H1 (cell line): ENCODE measurements around the gene MAP2K5. TPM values are rescaled to one million over a fixed set of nuclear protein-coding genes. Genes with fewer than 3 reads are reported as not detected.

Experiments
- CTCF ChIA-PET: fragments of 300-600 bp; sonication (Branson Sonifier 250); formaldehyde crosslinking; loops from one replicate; lab custom pipeline; 2021; ENCODE audit not compliant: partially characterized antibody; lab: Charles Lee
- POLR2A ChIA-PET: fragments of 300-600 bp; sonication (Branson Sonifier 250); formaldehyde crosslinking; loops from one replicate; lab custom pipeline; 2021; ENCODE audit warnings: inconsistent platforms; ENCODE audit not compliant: partially characterized antibody; lab: Charles Lee
- DNase-seq, 2 experiments: peaks; one replicate each; pipeline versions ENCODE4 v3.0.0 to v3.0.0-alpha.2; 2010 to 2022; ENCODE audit warnings: low spot score in 2 of 2, low read depth in 1 of 2, mixed read lengths in 1 of 2
- FAIRE-seq: peaks from 2 replicates; lab custom pipeline; 2011; peaks lifted over from hg19 to GRCh38; lab: Jason Lieb, UNC
- H2AFZ ChIP-seq: 2 replicates; pipeline ENCODE4 v1.8.1; 2012; ENCODE audit warnings: low read length, inconsistent platforms
- H2AK5ac ChIP-seq: 2 replicates; pipeline ENCODE4 v1.6.1; 2013; ENCODE audit warnings: low read depth, low read length
- H2BK120ac ChIP-seq: replicated peaks from 2 replicates; pipeline ENCODE3; 2013; ENCODE audit warnings: low read depth, low read length, inconsistent platforms
- H2BK12ac ChIP-seq: 2 replicates; pipeline ENCODE4 v1.6.1; 2013; ENCODE audit warnings: low read depth, low read length
- H2BK15ac ChIP-seq: 2 replicates; pipeline ENCODE4 v1.6.1; 2013; ENCODE audit warnings: low read length
- H2BK20ac ChIP-seq: 2 replicates; pipeline ENCODE4 v1.6.1; 2013; ENCODE audit warnings: low read length
- H2BK5ac ChIP-seq: 2 replicates; pipeline ENCODE4 v1.6.1; 2013; ENCODE audit warnings: low read depth, low read length
- H3K14ac ChIP-seq: 2 replicates; pipeline ENCODE4 v1.6.1; 2013; ENCODE audit warnings: inconsistent platforms; ENCODE audit not compliant: insufficient read length
- H3K18ac ChIP-seq: 2 replicates; pipeline ENCODE4 v1.6.1; 2013; ENCODE audit warnings: low read length; ENCODE audit errors: extremely low read depth
- H3K23ac ChIP-seq: 2 replicates; pipeline ENCODE4 v1.6.1; 2013; ENCODE audit warnings: inconsistent platforms; ENCODE audit not compliant: insufficient read length
- H3K23me2 ChIP-seq: 2 replicates; pipeline ENCODE4 v1.6.1; 2013; ENCODE audit warnings: low read depth, low read length
- H3K27ac ChIP-seq: 2 replicates; pipeline ENCODE4 v1.6.1; 2011; ENCODE audit warnings: low read depth, low read length, inconsistent platforms
- H3K27me3 ChIP-seq, 4 experiments: replicated peaks in 1 of 4; 1 replicate in 1 of 4; 2 replicates in 3 of 4; pipeline versions ENCODE4 v1.6.1 to v1.8.1; 2011 to 2013; ENCODE audit warnings: low read length in 3 of 4, mild to moderate bottlenecking in 3 of 4, inconsistent platforms in 2 of 4, mixed read lengths in 2 of 4, moderate library complexity in 1 of 4; ENCODE audit not compliant: control insufficient read depth in 3 of 4, insufficient read depth in 3 of 4; ENCODE audit errors: extremely low read depth in 1 of 4
- H3K36me3 ChIP-seq, 4 experiments: 2 replicates each; pipeline versions ENCODE4 v1.6.1 to v1.8.1; 2011 to 2013; ENCODE audit warnings: mild to moderate bottlenecking in 4 of 4, low read length in 3 of 4, moderate library complexity in 2 of 4, control low read depth in 1 of 4, inconsistent platforms in 1 of 4; ENCODE audit not compliant: insufficient read depth in 4 of 4, control insufficient read depth in 2 of 4
- H3K4ac ChIP-seq: replicated peaks from 2 replicates; pipeline ENCODE3; 2013; ENCODE audit warnings: low read length, low read depth, mixed read lengths, inconsistent platforms; ENCODE audit not compliant: insufficient read length
- H3K4me1 ChIP-seq, 4 experiments: replicated peaks in 1 of 4; 1 replicate in 1 of 4; 2 replicates in 3 of 4; pipeline versions ENCODE4 v1.6.1 to v1.8.1; 2011 to 2013; ENCODE audit warnings: low read length in 3 of 4, inconsistent platforms in 2 of 4, mixed read lengths in 1 of 4; ENCODE audit not compliant: insufficient read depth in 4 of 4, control insufficient read depth in 3 of 4
- H3K4me2 ChIP-seq, 2 experiments: 2 replicates each; pipeline versions ENCODE4 v1.6.1 to v1.8.1; 2011 to 2013; ENCODE audit warnings: low read depth in 2 of 2, low read length in 2 of 2, control low read depth in 1 of 2, inconsistent platforms in 1 of 2, mild to moderate bottlenecking in 1 of 2; ENCODE audit not compliant: insufficient read depth in 1 of 2
- H3K4me3 ChIP-seq, 4 experiments: fragments of 200-600, 300-600 bp in 1 of 4; sonication (generic), shearing (Covaris generic), sonication (Bioruptor Twin) in 1 of 4; 2 replicates each; pipeline versions ENCODE4 v1.5.1 to v1.8.1; 2011 to 2016; ENCODE audit warnings: low read length in 4 of 4, low read depth in 3 of 4, control low read depth in 2 of 4, inconsistent platforms in 2 of 4, mild to moderate bottlenecking in 2 of 4, mixed read lengths in 1 of 4, moderate library complexity in 1 of 4; ENCODE audit not compliant: insufficient read depth in 2 of 4; ENCODE audit errors: extremely low read depth in 1 of 4
- H3K56ac ChIP-seq: replicated peaks from 2 replicates; pipeline ENCODE3; 2013; ENCODE audit warnings: low read depth, mild to moderate bottlenecking, mixed read lengths, low read length, inconsistent platforms; ENCODE audit not compliant: insufficient read length
- H3K79me1 ChIP-seq: 2 replicates; pipeline ENCODE4 v1.6.1; 2013; ENCODE audit warnings: low read depth, low read length, control low read depth
- H3K79me2 ChIP-seq, 2 experiments: 2 replicates each; pipeline versions ENCODE4 v1.6.1 to v1.8.1; 2012 to 2013; ENCODE audit warnings: low read length in 2 of 2, mild to moderate bottlenecking in 2 of 2, inconsistent platforms in 1 of 2; ENCODE audit not compliant: insufficient read depth in 2 of 2, control insufficient read depth in 1 of 2
- H3K9ac ChIP-seq, 4 experiments: replicated peaks in 1 of 4; 1 replicate in 1 of 4; 2 replicates in 3 of 4; pipeline versions ENCODE4 v1.6.1 to v1.8.1; 2011 to 2013; ENCODE audit warnings: low read depth in 3 of 4, low read length in 3 of 4, control low read depth in 2 of 4, mild to moderate bottlenecking in 2 of 4, moderate library complexity in 2 of 4, inconsistent platforms in 1 of 4; ENCODE audit errors: extremely low read depth in 1 of 4
- H3K9me3 ChIP-seq, 2 experiments: 2 replicates each; pipeline versions ENCODE4 v1.6.1 to v1.8.1; 2012 to 2013; ENCODE audit warnings: mild to moderate bottlenecking in 2 of 2, moderate library complexity in 2 of 2, control low read depth in 1 of 2, inconsistent platforms in 1 of 2, low read depth in 1 of 2, low read length in 1 of 2, mixed read lengths in 1 of 2; ENCODE audit not compliant: insufficient read depth in 2 of 2
- H4K20me1 ChIP-seq, 2 experiments: replicated peaks in 1 of 2; 2 replicates each; pipeline versions ENCODE3 to v1.8.1; 2011 to 2013; ENCODE audit warnings: inconsistent platforms in 2 of 2, low read length in 2 of 2, mild to moderate bottlenecking in 1 of 2; ENCODE audit not compliant: insufficient read depth in 2 of 2, control insufficient read depth in 1 of 2
- H4K5ac ChIP-seq: 2 replicates; pipeline ENCODE4 v1.6.1; 2013; ENCODE audit warnings: low read length, low read depth, mixed read lengths, inconsistent platforms; ENCODE audit not compliant: insufficient read length
- H4K8ac ChIP-seq: 2 replicates; pipeline ENCODE4 v1.8.0; 2013; ENCODE audit warnings: mild to moderate bottlenecking, moderate library complexity, low read length, inconsistent platforms; ENCODE audit not compliant: insufficient read depth; ENCODE audit errors: extremely low read depth
- H4K91ac ChIP-seq: replicated peaks from 2 replicates; pipeline ENCODE3; 2013; ENCODE audit warnings: low read length, mixed read lengths, inconsistent platforms; ENCODE audit not compliant: insufficient read length
- ASH2L ChIP-seq: fragments of 200-600, 300-600 bp; sonication (generic); IDR thresholded peaks from one replicate; pipeline ENCODE4 v1.7.1; 2017; ENCODE audit warnings: low read length
- ATF3 ChIP-seq: IDR thresholded peaks from 2 replicates; pipeline ENCODE4 v1.6.1; 2011; ENCODE audit warnings: low read depth, mild to moderate bottlenecking, low read length; ENCODE audit not compliant: insufficient read depth
- CREB1 ChIP-seq: IDR thresholded peaks from 2 replicates; pipeline ENCODE4 v1.6.1; 2012; ENCODE audit warnings: inconsistent platforms
- HDAC6 ChIP-seq: IDR thresholded peaks from one replicate; pipeline ENCODE4 v1.7.1; 2012; ENCODE audit warnings: low read depth, mild to moderate bottlenecking, inconsistent platforms, low read length, moderate library complexity
- MAFK ChIP-seq: IDR thresholded peaks from 2 replicates; pipeline ENCODE4 v1.6.1; 2012; ENCODE audit warnings: low read depth, mild to moderate bottlenecking, improper control_type of control experiment, low read length
- RFX5 ChIP-seq: IDR thresholded peaks from 2 replicates; pipeline ENCODE4 v1.6.1; 2011; ENCODE audit warnings: low read depth, low read length, improper control_type of control experiment, borderline replicate concordance
- RNF2 ChIP-seq: fragments of 200-900, 300-1000 bp; sonication (generic); IDR thresholded peaks from 2 replicates; pipeline ENCODE4 v1.7.1; 2016; ENCODE audit warnings: borderline replicate concordance, low read depth, mild to moderate bottlenecking, antibody characterized with exemption, low read length; ENCODE audit not compliant: poor library complexity, severe bottlenecking; ENCODE audit errors: missing control alignments
- SIN3A ChIP-seq, 2 experiments: IDR thresholded peaks in 1 of 2; conservative IDR thresholded peaks in 1 of 2; 2 replicates each; pipeline ENCODE4 v1.6.1; 2011 to 2012; ENCODE audit warnings: low read length in 2 of 2, improper control_type of control experiment in 1 of 2, low read depth in 1 of 2, mild to moderate bottlenecking in 1 of 2
- SP2 ChIP-seq: IDR thresholded peaks from 2 replicates; pipeline ENCODE4 v1.6.1; 2012; ENCODE audit warnings: mild to moderate bottlenecking, low read length, inconsistent platforms
- WGBS, 2 experiments: shearing (Covaris generic) in 1 of 2; methylation state at CpG; one replicate each; pipeline versions ENCODE4 v1.1.6 to v1.1.7; 2013 to 2015; ENCODE audit warnings: low lambda C conversion rate in 2 of 2, mixed read lengths in 2 of 2, inconsistent platforms in 1 of 2, low coverage in 1 of 2, missing lambda C conversion rate in 1 of 2; ENCODE audit not compliant: insufficient replicate concordance in 2 of 2, insufficient coverage in 1 of 2, insufficient read length in 1 of 2; ENCODE audit errors: extremely low coverage in 1 of 2, missing lambda C conversion rate in 1 of 2; 5-methylcytosine and 5-hydroxymethylcytosine counted together
- polyA plus RNA-seq, 7 experiments: library from polyadenylated mRNA; depleted of rRNA in 3 of 7; stranded (reverse) in 5 of 7; unstranded in 2 of 7; fragments of >200 nt in 5 of 7; fragments of 200-250 nt in 2 of 7; gene quantifications; 1 replicate in 5 of 7; 2 replicates in 1 of 7; 4 replicates in 1 of 7; pipeline versions ENCODE4 v1.2.1 to v1.2.3, GENCODE V29; 2011 to 2013; ENCODE audit warnings: missing spikeins in 2 of 7, mixed read lengths in 2 of 7
- total RNA-seq: library from RNA; stranded (reverse); fragmentation: NEBNext Ultra II Directional; extraction: Animal tissue kit (Norgen Biotek cat#: 25700); gene quantifications from 2 replicates; pipeline ENCODE4 v1.2.1, GENCODE V29; 2021

MAP2K5 gene
- total and polyA plus RNA-seq, 2 of the 8 experiments (the other 6 are each of a cell fraction or from before 2014, with no cell fraction given), result 4.4 to 15.8 TPM

- Histone ChIP-seq H3K14ac (no peak overlapping the region), H4K8ac (no peak overlapping the region), H3K27me3 (no peaks in the 10 kb centered on the region; a peak in 1 of 7 replicates), H4K91ac (no peak overlapping the region), H2AK5ac (no peak overlapping the region), H3K56ac (no peak overlapping the region), H3K9me3 (no peaks in the 10 kb centered on the region), H2BK20ac (no peak overlapping the region), H3K23ac (no peak overlapping the region), H2BK12ac (no peak overlapping the region), H3K18ac (no peak overlapping the region; the same call in 1 of the 2 replicates), H3K9ac (no peak overlapping the region), H2BK15ac (no peak overlapping the region), H2BK5ac (no peak overlapping the region), H3K4ac (no peak overlapping the region), H3K79me2 (no peaks in the 10 kb centered on the region), H3K79me1 (no peaks in the 10 kb centered on the region; the same call in 1 of the 2 replicates), H3K23me2 (no peaks in the 10 kb centered on the region), H3K4me1 (peaks cover 6 to 17% (median 12%) of the 10 kb centered on the region in 4 experiments; a peak in 6 of 7 replicates), H3K4me3 (no peak overlapping the region), H2AFZ (no peak overlapping the region), H3K27ac (no peak overlapping the region), H4K20me1 (no peaks in the 10 kb centered on the region), H3K36me3 (no peaks in the 10 kb centered on the region), H3K4me2 (peak overlapping the region in 1 of 2 experiments; percentile 34; a peak in 1 of 4 replicates), H4K5ac (no peak overlapping the region), H2BK120ac (no peak overlapping the region)
- ChIA-PET CTCF (interaction anchor here (1.0 to 2.6 kb wide), 7 partner anchors 9 to 325 kb away, joined by 3 to 9 read pairs (median 5); no protein-coding TSS in a partner anchor), POLR2A (interaction anchor here (0.8 to 1.0 kb wide), 2 partner anchors 10 to 31 kb away, joined by 3 to 5 read pairs; no protein-coding TSS in a partner anchor)
- peak; percentile 58 for TF ChIP-seq MAFK
- no peak for TF ChIP-seq SIN3A (conservative IDR thresholded peaks at IDR 0.05 in 1 of 2, IDR thresholded peaks at IDR 0.05 in 1 of 2; ENCODE audit: low read depth in 1 of 2, low read length in 2 of 2)
- TF ChIP-seq ASH2L, result no peak
- no peak for TF ChIP-seq RNF2
- TF ChIP-seq RFX5, result no peak
- TF ChIP-seq CREB1, result no peak
- TF ChIP-seq ATF3, result no peak
- TF ChIP-seq HDAC6, result no peak
- no peak for TF ChIP-seq SP2
- DNase-seq (no peak), FAIRE-seq (no peak)
- 68% methylated on average over 10 of the region's 10 CpGs; no CpG with 5 or more reads in 1 of the 2 experiments for WGBS, 2 experiments
Observed at GRCh38 chr15:67781907-67782690, 239.6 kb downstream of the MAP2K5 start.
